ENCODE measurements around the gene WDR1. TPM values are rescaled to one million over a fixed set of nuclear protein-coding genes. Genes with fewer than 3 reads are reported as not detected.

The WDR1 gene
- total RNA-seq, 1 experiment from 2014 or later: 271 TPM

DNA sequence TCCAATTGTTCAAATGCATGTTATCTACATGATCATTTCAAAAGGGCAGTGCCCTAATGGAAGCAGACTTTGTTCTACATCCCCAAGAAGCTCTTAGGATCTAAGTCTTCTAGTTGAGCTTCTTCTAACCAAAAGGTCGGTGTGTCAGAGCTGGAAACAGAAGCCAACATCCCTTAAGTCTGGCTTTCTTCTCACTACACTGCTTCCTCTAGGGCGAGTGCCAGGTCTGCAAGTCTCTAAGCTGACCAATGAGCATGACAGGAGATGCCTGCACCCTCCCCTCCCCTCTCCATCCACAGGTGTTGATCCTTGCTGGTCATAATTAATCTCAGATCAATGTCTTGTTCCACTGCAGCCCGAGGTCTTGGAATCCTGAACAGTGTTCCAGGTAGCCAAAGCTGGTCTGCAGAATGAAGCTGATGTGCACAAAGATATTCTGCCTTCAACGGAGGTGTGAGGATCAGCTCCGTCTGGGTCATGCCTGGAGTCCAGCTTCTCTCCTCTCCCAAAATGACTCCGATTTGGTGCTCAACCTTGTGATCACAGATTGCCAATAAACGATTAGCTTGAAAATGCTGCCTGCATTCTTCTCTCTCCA, 44.1 kb downstream of the WDR1 start:
- DNase-seq (ENCODE audit: low spot score): no peak

DNA sequence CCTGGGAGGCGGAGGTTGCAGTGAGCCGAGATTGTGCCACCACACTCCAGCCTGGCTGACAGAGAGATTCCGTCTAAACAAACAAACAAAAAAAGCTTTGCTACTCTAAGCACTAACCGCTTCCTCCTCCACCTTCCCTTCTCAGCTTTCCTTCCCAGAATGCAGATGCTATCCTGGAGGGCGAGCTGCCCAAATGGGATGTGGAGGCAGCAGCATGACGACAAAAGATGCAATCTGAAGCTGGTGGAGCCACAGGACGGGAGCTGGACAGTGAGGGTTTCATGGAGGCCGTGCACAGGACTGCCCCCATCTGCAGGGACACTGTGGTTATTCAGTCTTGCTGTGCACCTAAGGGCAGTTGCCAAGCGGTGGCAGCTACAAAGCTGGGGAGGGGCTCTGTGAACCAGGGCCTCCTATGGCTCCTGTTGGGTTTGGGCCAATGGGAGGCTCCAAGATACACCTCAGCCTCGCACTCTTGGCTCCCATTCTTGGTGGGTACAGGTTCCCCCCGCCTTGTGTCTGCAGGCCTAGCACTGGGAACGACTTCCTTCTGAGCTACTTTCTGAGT, 47.4 kb downstream of the WDR1 start:
- no peak for DNase-seq (ENCODE audit: low spot score)

DNA sequence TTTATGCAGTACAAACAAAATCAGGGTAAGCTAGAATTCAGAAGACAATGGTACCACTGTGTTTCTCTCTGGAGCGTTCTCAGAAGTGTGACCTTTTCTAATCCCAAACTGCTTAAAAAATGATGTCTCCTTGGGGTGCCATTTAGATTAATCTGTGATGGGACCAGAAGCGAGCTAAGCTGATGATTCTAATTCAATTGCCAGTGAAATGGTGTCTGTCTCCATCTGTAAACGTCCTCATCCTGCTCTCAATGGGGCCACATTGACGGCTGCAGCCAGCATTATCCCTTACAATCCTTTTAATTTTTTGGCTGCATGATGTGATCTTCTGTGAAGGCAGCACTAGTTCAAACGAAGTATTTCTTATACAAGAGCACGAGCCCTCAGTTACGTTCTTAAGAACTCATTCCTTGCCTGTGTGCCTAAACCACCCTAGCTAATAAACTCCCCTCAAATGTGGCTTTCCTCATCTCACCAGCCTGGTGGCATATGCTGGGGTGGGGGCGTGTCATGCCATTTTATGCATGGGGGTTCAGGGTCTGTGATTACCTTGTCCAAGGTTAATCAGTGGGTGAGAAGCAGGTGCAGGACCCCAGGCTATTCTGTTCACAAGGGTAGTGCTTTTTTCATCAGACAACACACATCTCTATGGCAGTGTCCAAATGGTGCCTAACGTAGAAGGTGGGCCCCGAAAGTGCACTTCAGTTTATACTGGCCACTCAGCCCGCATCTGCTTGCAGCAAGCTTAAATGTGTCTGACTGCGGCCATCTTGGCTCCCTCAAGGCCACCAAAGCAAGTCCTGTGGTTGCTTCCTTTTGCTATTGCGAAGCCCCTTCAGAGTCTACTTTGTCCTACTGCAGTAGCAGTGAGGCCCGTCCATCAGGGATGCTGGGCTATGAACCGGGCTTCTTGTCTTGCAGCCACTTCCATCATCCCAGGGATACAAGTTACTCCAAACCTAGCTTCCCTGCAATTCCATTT, 49.6 kb downstream of the WDR1 start:
- no peak for DNase-seq (ENCODE audit: low spot score)

DNA sequence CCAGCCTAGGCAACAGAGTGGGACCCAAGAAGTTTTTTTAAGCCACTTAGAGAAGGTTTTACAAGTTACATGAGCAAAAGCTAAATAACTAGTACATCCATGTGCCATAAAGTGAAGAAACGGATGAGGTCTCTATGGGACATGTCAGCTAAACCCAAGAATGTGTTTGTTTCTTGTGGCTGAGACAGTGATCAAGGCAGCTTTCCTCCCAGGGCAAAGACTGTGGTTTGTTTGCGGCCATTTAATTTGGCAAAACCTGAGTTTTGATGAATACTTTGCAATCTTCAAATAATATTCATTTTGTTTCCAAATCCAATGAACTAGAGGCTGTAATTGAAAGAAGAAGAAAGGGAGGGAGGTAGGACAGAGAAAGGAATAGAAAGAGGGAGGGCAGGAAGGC, 50.4 kb downstream of the WDR1 start:
- DNase-seq (ENCODE audit: low spot score): no peak

DNA sequence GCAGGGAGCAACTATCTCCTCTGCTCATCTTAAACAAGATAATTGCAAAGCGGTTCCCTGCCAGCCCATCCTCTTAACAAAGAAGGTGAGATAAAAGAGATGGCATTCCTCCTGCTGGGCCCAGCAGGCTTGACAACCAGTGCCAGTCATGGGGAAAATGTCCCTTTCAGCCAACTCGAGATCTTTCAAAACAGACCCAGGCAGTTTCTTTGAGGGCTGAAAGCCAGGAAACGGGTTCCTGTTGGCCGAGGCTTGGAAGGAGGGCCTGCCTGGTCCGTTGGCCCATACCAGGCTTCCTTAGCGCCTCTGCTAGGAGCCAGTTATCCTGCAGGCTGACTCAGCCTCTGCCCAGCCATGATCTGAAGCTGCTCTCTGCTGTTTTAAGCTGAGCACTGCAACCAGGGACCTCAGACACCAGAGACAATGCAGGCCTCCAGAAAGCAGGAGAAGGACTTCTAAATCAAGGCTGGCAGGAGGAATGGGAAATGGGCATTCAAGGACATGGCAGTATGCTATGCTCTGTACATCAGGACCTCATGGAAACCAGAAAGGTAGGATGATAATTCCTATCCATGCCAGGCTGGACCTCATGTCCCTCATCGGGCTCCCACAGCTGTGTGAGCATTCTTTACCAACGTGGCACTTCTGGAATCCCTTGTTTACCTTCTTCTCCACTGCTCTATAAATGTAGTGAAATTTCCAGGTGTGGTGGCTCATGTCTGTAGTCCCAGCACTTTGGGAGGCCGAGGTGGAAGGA, 52.9 kb downstream of the WDR1 start:
- peak; percentile 35 for DNase-seq (ENCODE audit: low spot score)

DNA sequence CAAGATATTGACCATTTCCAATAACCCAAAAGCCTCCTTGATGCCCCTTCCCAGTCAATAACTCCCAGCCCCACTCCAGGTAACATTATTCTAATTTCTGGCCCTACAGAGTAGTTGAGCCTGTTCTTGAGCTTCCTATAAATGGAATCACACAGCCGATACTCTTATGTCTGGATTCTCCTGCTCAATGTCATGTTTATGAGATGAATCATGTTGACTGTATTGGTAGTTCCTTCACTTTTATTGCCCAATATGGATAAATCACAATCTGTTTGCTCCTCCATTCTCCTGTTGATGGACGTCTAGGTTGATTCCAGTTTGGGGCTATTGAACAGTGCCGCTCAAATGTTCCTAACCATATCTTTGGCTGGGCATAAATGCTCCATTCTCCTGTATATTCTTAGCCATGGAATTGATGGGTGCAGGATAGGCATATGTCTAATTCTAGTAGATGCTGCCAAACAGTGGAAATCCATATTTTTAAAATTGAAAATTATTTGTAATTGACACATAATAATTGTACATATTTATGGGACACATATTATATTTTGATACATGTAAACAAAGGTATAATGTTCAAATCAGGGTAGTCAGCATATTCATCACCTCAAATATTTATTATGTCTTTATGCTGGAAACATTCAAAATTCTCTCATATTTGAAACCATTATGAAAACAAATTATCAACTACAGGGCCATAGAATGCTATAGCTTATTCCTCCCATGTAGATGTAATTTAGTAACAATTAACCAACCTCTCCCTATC, 54.8 kb downstream of the WDR1 start:
- no peak for DNase-seq (ENCODE audit: low spot score)

DNA sequence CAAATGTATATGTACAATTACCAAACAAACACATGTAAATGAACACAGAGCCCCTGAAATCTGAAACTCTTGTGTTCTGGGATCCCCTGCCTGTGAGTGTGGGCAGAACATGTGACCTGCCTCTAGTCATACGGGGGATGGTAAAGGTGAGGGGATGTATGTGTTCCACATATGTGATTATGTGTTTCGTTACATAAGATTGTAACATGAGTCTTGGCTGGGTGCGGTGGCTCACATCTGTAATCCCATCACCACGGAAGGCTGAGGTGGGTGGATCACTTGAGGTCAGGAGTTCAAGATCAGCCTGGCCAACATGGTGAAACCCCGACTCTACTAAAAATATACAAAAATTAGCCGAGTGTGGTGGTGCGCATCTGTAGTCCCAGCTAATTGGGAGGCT, 58.2 kb downstream of the WDR1 start:
- DNase-seq (ENCODE audit: low spot score): no peak

DNA sequence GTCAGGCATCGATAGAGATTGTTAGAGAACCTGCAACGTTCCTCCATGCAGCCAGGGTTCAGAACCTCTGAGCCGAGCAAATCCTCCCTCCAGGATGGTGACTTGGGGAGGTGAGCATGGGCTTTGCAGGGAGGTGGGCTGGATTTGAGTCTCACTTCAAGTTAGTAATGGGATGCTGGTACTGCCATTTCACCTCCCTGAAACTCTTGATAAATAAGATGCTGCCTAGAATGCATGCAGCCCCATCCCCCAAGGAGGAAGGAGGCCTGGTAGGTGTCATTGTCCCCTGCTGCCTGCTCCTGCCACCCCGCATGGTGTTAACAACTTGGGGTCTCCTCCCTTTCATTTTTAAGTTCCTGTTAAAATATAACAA, 59.6 kb downstream of the WDR1 start:
- DNase-seq (ENCODE audit: low spot score): no peak

DNA sequence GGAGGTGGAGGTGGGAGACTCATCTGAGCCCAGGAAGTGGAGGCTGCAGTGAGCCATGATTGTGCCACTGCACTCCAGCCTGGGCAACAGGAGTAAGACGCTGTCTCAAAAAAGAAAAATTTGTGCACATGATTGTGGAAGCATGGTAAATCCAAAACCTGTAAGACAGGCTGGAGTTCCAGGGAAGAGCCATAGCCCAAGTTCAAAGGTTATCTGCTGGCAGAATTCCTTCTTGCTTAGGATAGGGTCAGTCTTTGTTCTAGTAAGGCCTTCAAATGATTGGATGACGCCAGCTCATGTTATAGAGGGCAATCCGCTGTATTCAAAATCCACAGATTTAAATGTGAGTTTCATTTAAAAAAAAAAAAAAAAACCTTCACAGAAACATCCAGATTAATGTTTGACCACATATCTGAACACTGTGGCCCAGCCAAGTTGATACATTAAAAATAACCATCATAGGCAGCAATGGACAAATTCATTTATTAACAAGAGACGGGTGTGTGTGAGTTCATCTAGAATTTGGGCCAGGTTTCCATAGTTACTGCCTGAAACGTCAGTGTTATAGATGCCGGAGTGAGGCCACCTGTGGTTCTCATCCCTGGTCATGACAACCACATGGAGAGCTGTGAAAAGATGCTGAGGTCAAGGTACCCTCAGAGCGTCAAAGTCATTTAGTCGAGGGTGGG, 60.1 kb downstream of the WDR1 start:
- DNase-seq (ENCODE audit: low spot score): no peak

DNA sequence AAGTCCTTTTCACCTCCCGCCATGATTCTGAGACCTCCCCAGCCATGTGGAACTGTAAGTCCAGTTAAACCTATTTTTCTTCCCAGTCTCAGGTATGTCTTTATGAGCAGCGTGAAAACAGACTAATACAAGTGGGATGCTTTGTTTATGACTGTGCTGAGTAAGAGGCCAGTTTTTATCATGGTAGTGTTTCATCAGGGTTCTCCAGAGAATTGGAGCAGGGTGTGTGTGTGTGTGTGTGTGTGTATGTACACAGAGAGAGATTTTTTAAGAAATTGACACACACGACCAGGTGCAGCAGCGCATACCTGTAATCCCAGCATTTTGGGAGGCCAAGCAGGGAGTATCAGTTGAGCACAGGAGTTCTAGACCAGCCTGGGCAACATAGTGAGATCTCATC, 60.7 kb downstream of the WDR1 start:
- no peak for DNase-seq (ENCODE audit: low spot score)

DNA sequence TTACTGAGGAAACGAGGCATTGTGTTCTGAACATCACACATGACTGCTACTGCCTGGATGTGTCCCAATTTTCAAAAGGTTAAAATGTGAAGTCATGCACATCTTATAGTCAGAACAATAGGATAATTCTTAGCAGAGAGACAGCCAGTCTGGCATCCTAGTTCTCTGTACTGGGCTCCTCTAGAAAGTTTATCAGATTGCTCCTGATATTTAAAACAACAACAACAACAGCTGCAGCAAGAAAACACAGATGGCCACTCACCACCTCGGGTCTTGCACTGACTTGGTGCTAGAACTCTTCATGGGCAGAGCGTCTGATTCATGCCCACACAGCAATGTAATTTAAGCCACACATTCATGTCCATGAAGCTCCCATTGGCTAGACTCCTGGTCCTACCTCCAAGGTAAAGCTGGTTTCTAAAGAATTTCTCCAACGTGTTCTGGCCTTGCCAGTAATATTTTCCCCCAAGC, 62.0 kb downstream of the WDR1 start:
- no peak for DNase-seq (ENCODE audit: low spot score)

DNA sequence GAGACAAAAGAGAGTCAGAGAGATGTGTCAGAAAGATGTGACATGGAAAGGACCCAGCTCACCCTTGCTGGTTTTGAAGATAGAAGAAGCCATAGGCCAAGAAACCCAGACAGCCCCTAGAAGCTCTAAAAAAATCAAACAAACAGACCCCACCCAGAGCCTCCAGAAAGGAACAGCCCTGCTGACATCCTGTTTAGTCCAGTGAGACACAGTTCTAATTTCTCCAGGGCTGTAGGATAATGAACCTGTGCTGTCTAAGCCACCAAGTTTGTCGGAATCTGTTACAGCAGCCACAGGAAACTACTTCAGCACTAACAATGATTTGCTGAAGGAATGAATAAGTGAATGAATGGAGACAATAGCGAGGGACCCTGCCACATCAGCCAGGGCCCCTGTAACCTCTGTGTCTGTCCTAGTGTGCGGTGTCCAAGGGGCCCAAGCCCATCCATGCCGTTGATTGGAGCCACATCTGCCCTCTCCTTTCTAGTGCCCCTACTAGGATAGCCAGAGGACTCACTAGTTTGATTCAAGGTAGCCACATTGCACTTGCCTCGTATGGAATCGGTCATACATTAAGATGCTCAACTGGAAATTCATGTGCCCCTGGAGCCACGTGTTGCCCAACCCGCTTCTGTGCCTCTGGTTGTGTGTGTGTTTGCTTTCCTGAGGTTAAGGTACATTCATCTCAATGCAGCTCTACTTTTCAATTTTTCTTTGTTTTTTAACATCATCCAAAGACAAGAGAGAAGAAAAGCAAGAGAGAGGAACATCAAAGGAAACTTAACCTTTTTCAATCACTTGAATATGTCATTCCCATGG, 62.8 kb downstream of the WDR1 start:
- no peak for DNase-seq (ENCODE audit: low spot score)

DNA sequence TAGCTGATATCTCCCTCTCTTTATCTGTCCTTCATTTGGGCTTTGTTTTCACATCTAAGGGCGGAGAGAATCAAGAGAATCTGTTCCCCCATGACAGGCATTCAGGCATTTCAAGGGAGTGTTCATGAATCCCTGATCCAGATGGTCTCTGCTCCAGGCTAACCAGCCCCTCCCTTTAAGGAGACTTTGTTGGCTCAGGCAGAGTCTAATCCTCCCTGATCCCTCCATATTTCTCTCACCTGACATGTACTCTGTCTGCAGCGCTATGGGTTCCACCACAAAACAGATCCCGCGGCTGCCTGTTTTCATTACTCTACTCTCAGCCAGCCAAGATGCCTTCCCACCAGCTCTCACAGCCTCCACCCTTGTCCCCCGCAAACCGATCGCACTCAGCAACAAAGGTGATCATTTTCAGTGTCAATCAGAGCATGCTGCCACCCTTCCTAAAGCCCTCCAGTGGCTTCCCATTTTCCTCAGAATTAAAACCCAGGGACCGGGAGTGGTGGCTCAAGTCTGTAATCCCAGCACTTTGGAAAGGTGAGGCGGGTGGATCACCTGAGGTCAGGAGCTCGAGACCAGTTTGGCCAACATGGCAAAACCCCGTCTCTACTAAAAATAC, 65.0 kb downstream of the WDR1 start:
- DNase-seq (ENCODE audit: low spot score): no peak

DNA sequence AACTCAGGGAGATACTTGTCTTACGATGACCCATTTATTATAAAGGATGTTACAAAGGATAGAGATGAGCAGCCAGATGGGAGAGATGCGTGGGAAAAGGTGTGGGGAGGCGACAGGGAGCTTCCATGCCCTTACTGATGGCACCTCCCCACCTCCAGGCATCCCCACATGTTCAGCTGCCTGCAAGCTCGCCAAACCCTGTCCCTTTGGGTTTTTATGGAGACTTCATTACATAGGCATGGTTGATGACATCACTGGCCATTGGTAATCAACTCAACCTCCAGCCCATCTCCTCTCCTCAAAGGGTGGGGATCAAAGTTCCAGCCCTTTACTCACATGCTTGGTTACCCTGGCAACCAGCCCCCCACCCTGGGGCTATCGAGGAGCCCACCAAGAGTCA, 65.9 kb downstream of the WDR1 start:
- no peak for DNase-seq (ENCODE audit: low spot score)

DNA sequence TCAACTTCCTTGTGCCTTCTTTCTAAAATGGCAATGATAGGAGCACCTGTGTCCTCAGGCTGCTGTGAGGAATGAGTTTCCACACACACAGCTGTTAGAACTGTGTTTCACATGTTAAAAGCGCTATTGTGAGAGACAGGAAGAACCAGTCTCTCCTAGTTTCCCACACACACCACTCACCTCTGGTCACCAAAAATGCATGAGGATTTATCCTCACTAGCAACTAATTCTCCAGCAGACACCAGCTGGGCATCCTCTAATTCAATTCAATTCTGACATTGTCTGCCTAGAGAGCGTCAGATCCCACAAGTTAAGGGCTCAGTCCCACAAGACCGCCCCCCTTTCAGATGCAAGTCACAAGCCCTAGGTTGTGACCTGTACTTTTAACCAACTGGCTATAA, 66.3 kb downstream of the WDR1 start:
- no peak for DNase-seq (ENCODE audit: low spot score)

DNA sequence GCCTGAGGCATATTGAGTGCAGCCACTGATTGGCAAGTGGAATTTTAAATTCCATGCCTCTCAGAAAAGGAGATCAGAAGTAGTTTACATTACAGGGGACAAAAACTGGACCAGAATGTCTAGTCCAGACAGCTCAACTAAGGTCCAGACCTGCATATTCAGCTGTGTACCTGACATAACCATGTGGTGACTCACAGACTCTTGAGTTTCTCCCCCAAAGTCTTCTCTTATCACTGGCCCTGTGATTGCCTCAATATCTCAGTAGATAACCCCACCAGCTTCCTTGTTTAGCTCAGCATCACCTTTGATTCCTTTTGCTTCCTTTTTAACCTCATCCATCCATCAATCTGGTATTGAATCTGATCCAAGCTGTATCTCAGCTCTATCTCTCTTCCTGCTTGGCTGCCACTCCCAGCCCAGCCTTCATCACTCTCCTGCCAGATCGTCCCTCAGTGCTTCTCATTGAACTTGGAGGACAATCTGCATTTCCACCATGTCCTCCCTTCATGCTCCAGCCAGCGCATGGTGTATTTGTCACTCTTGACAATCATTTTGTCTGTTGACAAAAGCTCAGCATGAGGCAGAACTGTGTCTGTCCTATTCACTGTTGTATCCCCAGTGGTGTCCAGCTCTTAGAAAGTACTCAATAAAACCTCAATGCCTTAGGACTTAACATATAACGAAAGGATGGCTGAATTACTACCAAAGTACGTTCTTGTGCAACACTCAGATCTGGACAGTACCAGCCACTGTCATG, 67.5 kb downstream of the WDR1 start:
- DNase-seq (ENCODE audit: low spot score): no peak

DNA sequence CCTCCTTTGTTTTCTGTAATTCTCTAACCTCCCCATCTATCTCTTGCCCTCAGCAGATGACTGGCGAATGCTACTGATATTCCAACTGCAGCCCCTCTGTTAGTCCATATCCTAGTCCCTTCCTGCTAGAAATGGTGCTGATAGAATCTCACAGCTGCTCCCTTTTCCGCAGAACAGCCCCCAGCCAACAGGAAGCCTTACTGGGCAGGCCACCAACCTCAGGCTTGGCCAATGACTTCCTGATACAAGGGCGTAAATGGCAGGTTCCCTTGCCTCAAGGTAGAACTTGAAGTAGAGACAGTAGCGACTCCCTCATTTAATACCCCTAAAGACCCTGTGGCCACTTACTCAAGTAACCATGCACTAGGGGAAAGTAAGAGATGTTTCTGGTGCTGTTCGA, 68.6 kb downstream of the WDR1 start:
- DNase-seq (ENCODE audit: low spot score): no peak

DNA sequence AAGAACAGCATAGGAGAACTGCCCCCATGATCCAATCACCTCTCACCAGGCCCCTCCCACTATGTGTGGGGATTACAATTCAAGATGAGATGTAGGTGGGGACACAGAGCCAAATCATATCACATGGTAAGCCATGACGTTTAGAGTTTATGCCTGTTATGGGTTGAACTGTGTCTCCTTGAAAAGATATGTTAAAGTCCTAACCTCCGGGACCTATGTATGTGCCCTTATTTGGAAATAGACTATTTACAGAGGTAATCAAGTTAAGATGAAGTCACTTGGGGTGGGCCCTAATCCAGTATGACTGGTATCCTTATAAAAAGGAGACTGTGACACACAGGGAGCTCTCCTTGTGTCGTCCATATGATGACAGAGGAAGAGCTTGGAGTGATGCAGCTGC, 70.1 kb downstream of the WDR1 start:
- no peak for DNase-seq (ENCODE audit: low spot score)

DNA sequence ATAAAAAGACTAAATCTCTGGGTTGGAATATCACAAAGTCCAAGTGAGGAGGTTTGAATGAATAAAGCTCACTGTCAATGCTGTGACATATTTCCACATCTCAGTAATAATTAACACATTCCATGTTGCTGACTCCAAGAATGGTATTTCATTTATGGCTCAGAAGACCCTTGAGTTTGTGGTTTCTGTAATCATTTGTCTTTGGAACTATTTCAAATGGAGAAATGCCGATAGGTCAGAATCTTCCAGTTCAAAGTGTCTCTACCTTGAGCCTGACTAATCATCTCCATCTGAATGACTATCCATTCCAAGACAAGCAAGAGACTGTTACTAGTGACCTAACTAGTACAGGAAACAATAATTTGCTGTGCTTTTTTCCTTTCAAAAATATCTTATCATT, 71.1 kb downstream of the WDR1 start:
- DNase-seq (ENCODE audit: low spot score): peak; percentile 74
